BJ (cell line): Measurements from ENCODE around the gene DUSP5. TPM values are rescaled to one million over a fixed set of nuclear protein-coding genes. Genes with fewer than 3 reads are reported as not detected.
A peak's percentile ranks its signal among the peaks of the same experiment; 100 is the strongest.

Source experiments
- CTCF ChIA-PET: fragments of 350-600 bp; formaldehyde crosslinking; extraction: SDS; loops from one replicate; lab custom pipeline; 2021; ENCODE audit warnings: antibody characterized with exemption, inconsistent platforms; lab: Yijun Ruan, JAX
- POLR2A ChIA-PET: fragments of 300-600 bp; sonication (Branson Sonifier 250); formaldehyde crosslinking; extraction: SDS; loops from one replicate; lab custom pipeline; 2021; ENCODE audit warnings: antibody characterized with exemption; lab: Charles Lee
- DNase-seq: peaks from one replicate; pipeline ENCODE4 v3.0.0-alpha.2; 2011; ENCODE audit warnings: low read depth
- H3K27me3 ChIP-seq: 2 replicates; pipeline ENCODE4 v1.6.0; 2011; ENCODE audit warnings: low read length; ENCODE audit not compliant: control insufficient read depth, insufficient read depth
- H3K36me3 ChIP-seq: 2 replicates; pipeline ENCODE4 v1.5.1; 2011; ENCODE audit warnings: low read length; ENCODE audit not compliant: control insufficient read depth, insufficient read depth
- H3K4me3 ChIP-seq: 2 replicates; pipeline ENCODE4 v1.5.1; 2011; ENCODE audit warnings: low read depth, mild to moderate bottlenecking, control low read depth, low read length
- CTCF ChIP-seq: IDR thresholded peaks from 2 replicates; pipeline ENCODE4 v1.5.1; 2011; ENCODE audit warnings: low read depth, mild to moderate bottlenecking, control low read depth, inconsistent platforms, low read length, moderate library complexity; ENCODE audit not compliant: insufficient read depth
- polyA plus RNA-seq: library from polyadenylated mRNA; depleted of rRNA; stranded (reverse); fragments of >200 nt; gene quantifications from 2 replicates; pipeline ENCODE4 v1.2.3, GENCODE V29; 2011; rRNA removed

The DUSP5 gene
- polyA plus RNA-seq, 1 experiment = 30.4 TPM

- H3K36me3 ChIP-seq = no peaks in the 10 kb centered on the region
- TF ChIP-seq CTCF = no peak
- H3K27me3 ChIP-seq = peaks cover under 1% of the 10 kb centered on the region; the same call in 1 of the 2 replicates
- ChIA-PET CTCF (no interaction called here), POLR2A (no interaction called here)
- no peak for DNase-seq
- no peak overlapping the region for H3K4me3 ChIP-seq
Observed at GRCh38 chr10:110556296-110556695, 58.6 kb downstream of the DUSP5 start.

- Histone ChIP-seq H3K27me3 (no peaks in the 10 kb centered on the region), H3K4me3 (no peak overlapping the region), H3K36me3 (no peaks in the 10 kb centered on the region)
- ChIA-PET POLR2A (no interaction called here), CTCF (interaction anchor here (0.9 kb wide), 1 partner anchor 252 kb away, joined by 3 read pairs; no protein-coding TSS in a partner anchor)
- TF ChIP-seq CTCF = peak; percentile 74
- DNase-seq = no peak
Observed at GRCh38 chr10:110556969-110557601, 59.4 kb downstream of the DUSP5 start.

DNA sequence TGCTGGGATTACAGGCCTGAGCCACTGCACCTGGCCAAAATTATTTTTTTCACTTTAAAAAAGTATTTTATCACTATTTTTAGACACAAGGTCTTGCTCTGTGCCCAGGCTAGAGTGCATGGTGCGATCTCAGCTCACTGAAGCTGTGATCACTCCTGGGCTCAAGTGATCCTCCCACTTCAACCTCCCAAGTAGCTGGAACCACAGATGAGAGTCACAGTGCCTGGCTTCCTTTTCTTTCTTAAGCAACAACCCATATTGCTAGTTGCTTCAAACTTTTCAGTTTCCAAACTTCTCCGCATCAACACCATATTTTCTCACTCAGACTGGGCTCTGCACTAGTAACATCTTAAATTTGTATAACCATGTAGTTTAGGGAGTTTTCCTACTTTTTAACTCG, 60.3 kb downstream of the DUSP5 start:
- ChIA-PET CTCF (interaction anchor here (0.9 to 1.7 kb wide), 2 partner anchors 251 to 253 kb away, joined by 3 to 7 read pairs; no protein-coding TSS in a partner anchor), POLR2A (no interaction called here)

DNA sequence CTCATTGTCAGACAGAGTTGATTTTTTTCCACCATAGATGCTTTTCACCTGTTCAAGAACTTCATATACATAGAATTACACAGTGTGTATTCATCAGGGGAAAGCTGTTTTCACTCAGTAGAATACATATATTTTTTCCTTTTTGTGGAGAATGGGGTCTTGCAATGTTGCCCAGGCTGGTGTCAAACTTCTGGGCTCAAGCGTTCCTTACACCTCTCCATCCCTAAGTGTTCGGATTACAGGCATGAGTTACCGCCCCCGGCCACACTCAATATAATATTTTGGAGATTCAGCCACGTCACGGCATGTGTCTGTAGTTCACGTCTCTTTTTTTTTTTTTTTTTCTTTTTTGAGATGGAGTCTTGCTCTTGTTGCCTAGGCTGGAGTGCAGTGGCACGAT, 62.3 kb downstream of the DUSP5 start:
- Histone ChIP-seq H3K4me3 (no peak overlapping the region), H3K36me3 (no peaks in the 10 kb centered on the region), H3K27me3 (no peaks in the 10 kb centered on the region)
- DNase-seq = no peak
- ChIA-PET CTCF (no interaction called here), POLR2A (no interaction called here)
- no peak for TF ChIP-seq CTCF

More for the DNA sequence above, 60.3 kb downstream of the DUSP5 start:
- Histone ChIP-seq H3K27me3 (no peaks in the 10 kb centered on the region), H3K36me3 (no peaks in the 10 kb centered on the region), H3K4me3 (no peak overlapping the region)
- TF ChIP-seq CTCF = no peak
- no peak for DNase-seq

Other genes with a start within 250 kb of the DUSP5 start
- gene SMNDC1, start 193.0 kb upstream of the DUSP5 start, polyA plus RNA-seq = 6.1 and 13.4 TPM in 2 replicates
- 5.7 and 12.0 TPM in 2 replicates for gene SMC3, start 69.8 kb downstream of the DUSP5 start, polyA plus RNA-seq
- not detected in 2 replicates for gene RBM20, start 146.4 kb downstream of the DUSP5 start, polyA plus RNA-seq